GM10266 (cell line): Measurements from ENCODE around the gene ANTXRL.

Source experiments
- DNase-seq: peaks from one replicate; pipeline ENCODE4 v3.0.0; 2012; ENCODE audit errors: extremely low spot score
- TF ChIP-seq, protein P1 (sequence below): IDR thresholded peaks from 2 replicates; pipeline ENCODE4 v1.5.1; 2012; ENCODE audit warnings: mild to moderate bottlenecking, low read depth; ENCODE audit not compliant: control insufficient read depth, insufficient read depth; ENCODE audit errors: missing control alignments

Gene ANTXRL

DNA sequence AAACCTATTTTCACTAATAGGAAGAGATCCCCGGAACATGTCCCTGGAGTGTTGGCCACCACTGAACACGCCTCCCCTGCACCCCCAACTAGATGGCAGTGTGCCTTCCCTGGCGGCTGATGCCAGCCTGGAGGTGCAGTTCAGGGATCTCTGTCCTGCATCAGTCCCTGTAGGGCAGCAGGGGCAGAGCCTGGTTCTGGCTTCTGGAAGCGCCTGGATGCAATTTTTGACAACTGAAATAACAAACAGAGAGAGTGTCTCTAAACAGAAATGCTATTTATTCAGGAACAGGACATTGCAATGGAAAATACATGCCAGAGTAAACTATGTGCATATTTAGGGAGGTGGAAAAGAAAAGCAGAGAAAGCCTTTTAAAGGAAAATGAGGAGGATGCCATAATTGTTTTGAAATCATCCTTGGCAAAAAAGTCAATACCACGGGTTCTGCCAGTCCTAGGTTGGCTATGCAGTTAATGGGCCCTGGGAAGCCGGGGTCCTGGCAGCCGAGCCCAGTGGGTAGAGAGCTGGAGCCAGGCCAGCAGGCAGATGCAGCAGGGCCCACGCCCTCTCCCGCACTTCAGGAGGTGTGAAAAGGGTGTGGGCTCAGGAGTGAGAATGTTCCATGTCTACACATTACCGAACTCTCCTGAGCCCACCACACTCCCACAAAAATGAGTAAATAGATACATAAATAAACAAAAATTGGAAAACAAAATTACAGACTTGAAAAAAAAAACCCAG is 18.5 kb downstream of the ANTXRL start:
- TF ChIP-seq, protein P1, sequence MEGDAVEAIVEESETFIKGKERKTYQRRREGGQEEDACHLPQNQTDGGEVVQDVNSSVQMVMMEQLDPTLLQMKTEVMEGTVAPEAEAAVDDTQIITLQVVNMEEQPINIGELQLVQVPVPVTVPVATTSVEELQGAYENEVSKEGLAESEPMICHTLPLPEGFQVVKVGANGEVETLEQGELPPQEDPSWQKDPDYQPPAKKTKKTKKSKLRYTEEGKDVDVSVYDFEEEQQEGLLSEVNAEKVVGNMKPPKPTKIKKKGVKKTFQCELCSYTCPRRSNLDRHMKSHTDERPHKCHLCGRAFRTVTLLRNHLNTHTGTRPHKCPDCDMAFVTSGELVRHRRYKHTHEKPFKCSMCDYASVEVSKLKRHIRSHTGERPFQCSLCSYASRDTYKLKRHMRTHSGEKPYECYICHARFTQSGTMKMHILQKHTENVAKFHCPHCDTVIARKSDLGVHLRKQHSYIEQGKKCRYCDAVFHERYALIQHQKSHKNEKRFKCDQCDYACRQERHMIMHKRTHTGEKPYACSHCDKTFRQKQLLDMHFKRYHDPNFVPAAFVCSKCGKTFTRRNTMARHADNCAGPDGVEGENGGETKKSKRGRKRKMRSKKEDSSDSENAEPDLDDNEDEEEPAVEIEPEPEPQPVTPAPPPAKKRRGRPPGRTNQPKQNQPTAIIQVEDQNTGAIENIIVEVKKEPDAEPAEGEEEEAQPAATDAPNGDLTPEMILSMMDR: no peak
- no peak for DNase-seq

DNA sequence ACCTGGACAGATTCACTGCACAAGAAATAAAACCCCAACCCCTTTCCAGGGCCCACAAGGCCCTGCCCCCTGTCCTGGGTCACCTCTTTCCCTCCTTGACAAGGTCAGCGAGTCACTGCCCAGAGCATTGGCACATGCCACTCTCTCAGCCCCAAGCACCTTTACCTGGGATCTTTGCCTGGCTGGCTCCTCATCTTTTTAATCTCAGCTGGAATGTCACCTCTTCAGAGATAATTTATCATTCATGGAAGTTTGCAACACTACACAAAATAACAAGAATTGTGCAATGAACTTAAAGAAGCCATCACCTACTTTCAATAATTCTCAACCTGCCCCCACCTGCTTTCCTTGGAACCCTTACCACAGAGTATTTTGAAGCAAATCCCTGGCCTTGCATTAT is 19.2 kb downstream of the ANTXRL start:
- DNase-seq: no peak
- TF ChIP-seq, protein P1: no peak

DNA sequence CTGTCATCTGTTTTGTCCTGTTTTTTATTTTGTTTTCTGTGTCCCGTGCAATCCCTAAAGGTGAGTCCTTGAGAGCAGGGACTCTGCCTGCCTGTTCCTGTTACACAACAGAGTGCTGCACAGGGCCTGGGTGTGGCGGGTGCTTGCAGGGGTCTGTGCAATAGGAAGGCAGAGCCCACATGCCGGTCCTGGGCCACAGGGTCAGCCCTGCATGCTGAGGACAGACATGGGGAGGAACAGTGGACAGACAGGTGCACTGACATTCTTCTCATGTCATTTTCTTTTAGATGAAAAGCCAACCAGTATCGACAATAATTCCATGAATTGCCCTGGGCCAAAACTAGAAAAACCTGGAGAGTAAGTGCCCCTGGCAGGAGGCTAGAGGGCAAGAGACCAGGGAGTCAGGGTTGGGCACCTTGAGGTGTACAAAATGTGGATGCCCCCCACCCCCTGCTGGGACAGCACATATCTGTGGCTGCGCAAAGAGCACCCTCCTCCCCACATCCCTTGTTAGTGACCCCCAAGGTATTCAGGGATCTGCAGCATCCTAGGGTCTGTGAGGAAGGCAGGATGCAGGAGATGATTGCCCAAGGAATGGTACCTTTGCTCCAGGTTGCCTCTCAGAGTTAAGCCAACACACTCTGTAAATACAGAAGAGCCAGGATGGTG is 19.9 kb downstream of the ANTXRL start:
- no peak for DNase-seq
- TF ChIP-seq, protein P1: no peak

DNA sequence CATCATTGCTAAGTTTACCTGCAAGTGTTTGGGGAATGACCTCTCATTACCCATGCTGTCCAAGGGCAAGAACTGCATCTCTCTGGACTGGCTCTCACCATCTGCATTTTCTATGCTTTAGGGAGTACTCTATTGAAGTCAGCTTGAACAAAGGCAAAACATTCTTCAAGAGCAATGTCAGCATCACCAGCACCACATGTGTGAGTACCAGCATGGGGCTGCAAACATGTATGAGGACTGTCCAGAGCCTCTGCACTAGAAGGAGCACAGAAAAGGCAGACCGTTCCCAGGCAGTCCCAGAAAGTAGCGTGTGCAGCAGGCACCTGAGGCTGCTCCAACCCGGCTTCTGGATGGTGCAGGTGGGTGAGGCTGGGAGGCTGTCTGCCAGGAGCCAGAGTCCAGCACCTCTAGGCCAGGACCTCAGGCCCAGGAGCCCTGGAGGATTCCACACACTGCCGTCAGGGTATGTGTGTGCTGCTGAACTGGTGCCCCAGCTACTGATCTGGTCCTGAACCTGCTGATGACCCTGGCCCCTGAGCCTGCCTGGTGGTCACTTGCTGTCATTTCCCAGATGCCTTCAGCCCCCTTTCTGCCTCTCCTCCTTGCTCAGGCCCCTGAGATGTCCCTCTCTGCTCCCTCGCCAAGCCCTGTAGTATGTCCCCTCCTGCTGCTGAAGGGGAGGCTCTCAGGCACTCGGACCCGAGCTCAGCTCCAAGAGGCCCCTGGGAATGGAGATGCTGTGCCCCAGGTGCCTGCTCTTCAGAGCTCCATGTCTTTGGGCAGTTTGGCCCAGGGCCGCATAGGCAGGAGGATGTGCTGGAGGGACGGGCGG is 20.7 kb downstream of the ANTXRL start:
- DNase-seq: no peak
- TF ChIP-seq, protein P1: no peak

DNA sequence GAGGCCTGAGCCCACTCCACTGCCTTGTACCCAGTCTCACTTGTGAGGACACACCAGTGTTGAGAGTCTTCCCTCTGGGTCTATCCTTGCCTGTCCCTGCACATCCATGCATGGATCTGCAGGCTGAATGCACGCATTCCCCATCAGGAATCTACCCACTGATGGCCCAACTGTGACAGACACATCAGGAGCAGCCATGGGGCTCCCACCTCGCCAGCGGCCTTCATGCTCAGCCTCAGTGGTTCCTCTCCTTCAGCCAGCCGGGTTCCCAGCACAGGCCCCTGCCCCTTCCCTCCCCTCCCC is 21.3 kb downstream of the ANTXRL start:
- TF ChIP-seq, protein P1: no peak
- no peak for DNase-seq

DNA sequence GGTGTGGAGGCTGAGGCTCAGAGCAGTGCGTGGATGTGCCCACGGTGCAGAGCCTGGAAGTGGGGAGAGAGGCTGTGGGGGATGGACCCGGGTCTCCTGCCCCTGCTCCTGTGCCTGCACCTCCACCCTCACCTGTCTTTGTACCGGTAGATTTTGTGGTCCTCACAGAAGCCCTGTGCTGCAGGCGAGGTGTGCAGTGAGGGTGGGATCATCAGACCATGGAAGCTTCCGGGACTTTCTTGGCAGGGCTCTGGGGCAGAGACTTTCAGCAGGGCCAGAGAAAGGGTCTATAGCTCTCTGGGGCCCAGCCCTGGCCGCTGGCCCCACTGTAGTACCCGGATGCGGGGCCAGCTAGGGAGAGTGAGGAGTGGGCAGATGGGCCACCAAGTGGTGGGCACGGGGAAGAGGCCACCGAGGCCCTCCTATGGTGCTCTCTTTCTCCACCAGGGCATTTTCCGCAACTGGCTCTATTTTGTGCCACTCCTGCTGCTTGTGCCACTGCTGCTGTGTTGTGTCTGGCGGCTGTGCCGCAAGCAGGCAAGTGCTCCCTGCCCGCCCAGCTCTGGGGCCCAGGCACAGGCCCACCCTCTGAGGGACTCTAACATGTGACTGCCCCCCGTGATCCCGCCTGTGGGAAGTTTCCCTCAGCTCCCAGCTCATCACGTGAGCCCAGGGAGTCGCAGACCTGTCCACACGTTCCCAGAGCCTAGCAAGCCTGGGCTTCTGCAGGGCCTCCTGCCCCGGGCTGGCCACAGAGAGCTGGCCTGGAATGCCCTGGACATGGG is 22.1 kb downstream of the ANTXRL start:
- DNase-seq: no peak
- TF ChIP-seq, protein P1: no peak
